ENCODE data around the gene TOR4A.
"Not testable (repeated sequence)": the region's sequence is repeated elsewhere in the genome, so short reads cannot be mapped to it uniquely, and the experiment has no call there.

The TOR4A gene

GRCh38 chr9:137251490-137252268, 25.8 kb upstream of the TOR4A start:
- no peak for DNase-seq (ENCODE audit: low read depth in 3 of 3, low spot score in 1 of 3)

- DNase-seq (ENCODE audit: low read depth in 3 of 3, low spot score in 1 of 3), result no peak
These were observed 24.7 kb upstream of the TOR4A start for GRCh38 chr9:137252555-137253506.

- DNase-seq (ENCODE audit: low read depth in 3 of 3, low spot score in 1 of 3), result no peak
These were observed 23.6 kb upstream of the TOR4A start for GRCh38 chr9:137253717-137254623.

- peak; percentile 90 to 99 (median 96) for DNase-seq (ENCODE audit: low read depth in 3 of 3, low spot score in 1 of 3)
These were observed 22.7 kb upstream of the TOR4A start, which contains the start of gene NELFB for GRCh38 chr9:137254624-137255447. NELFB (plus strand) TSS chr9:137255327.

- DNase-seq (ENCODE audit: low read depth in 3 of 3, low spot score in 1 of 3), result no peak
These were observed 21.9 kb upstream of the TOR4A start for GRCh38 chr9:137255448-137256114.

- no peak for DNase-seq (ENCODE audit: low read depth in 3 of 3, low spot score in 1 of 3)
These were observed 21.2 kb upstream of the TOR4A start for GRCh38 chr9:137256362-137256761.

- no peak for DNase-seq (ENCODE audit: low read depth in 3 of 3, low spot score in 1 of 3)
These were observed 20.7 kb upstream of the TOR4A start for GRCh38 chr9:137256856-137257255.

- not testable (repeated sequence) for DNase-seq (ENCODE audit: low read depth in 3 of 3, low spot score in 1 of 3)
These were observed 15.2 kb upstream of the TOR4A start for GRCh38 chr9:137262173-137262908.

- no peak for DNase-seq (ENCODE audit: low read depth in 3 of 3, low spot score in 1 of 3)
These were observed 14.6 kb upstream of the TOR4A start for GRCh38 chr9:137262909-137263285.

GRCh38 chr9:137263506-137263905, 14.0 kb upstream of the TOR4A start:
- DNase-seq (ENCODE audit: low read depth in 3 of 3, low spot score in 1 of 3), result no peak

- DNase-seq (ENCODE audit: low read depth in 3 of 3, low spot score in 1 of 3), result no peak
These were observed 13.5 kb upstream of the TOR4A start for GRCh38 chr9:137264067-137264466.

- no peak for DNase-seq (ENCODE audit: low read depth in 3 of 3, low spot score in 1 of 3)
These were observed 11.9 kb upstream of the TOR4A start for GRCh38 chr9:137265496-137266161.

GRCh38 chr9:137266162-137266527, 11.4 kb upstream of the TOR4A start:
- DNase-seq (ENCODE audit: low read depth in 3 of 3, low spot score in 1 of 3), result no peak

GRCh38 chr9:137266585-137267453, 10.7 kb upstream of the TOR4A start:
- DNase-seq (ENCODE audit: low read depth in 3 of 3, low spot score in 1 of 3), result no peak

GRCh38 chr9:137267933-137268355, 9.6 kb upstream of the TOR4A start:
- DNase-seq (ENCODE audit: low read depth in 3 of 3, low spot score in 1 of 3), result no peak

- DNase-seq (ENCODE audit: low read depth in 3 of 3, low spot score in 1 of 3), result no peak
These were observed 8.9 kb upstream of the TOR4A start for GRCh38 chr9:137268538-137269201.

GRCh38 chr9:137269231-137269772, 8.2 kb upstream of the TOR4A start:
- DNase-seq (ENCODE audit: low read depth in 3 of 3, low spot score in 1 of 3), result no peak
